ENCODE measurements around the gene CFAP65.

CFAP65 gene, protein sequence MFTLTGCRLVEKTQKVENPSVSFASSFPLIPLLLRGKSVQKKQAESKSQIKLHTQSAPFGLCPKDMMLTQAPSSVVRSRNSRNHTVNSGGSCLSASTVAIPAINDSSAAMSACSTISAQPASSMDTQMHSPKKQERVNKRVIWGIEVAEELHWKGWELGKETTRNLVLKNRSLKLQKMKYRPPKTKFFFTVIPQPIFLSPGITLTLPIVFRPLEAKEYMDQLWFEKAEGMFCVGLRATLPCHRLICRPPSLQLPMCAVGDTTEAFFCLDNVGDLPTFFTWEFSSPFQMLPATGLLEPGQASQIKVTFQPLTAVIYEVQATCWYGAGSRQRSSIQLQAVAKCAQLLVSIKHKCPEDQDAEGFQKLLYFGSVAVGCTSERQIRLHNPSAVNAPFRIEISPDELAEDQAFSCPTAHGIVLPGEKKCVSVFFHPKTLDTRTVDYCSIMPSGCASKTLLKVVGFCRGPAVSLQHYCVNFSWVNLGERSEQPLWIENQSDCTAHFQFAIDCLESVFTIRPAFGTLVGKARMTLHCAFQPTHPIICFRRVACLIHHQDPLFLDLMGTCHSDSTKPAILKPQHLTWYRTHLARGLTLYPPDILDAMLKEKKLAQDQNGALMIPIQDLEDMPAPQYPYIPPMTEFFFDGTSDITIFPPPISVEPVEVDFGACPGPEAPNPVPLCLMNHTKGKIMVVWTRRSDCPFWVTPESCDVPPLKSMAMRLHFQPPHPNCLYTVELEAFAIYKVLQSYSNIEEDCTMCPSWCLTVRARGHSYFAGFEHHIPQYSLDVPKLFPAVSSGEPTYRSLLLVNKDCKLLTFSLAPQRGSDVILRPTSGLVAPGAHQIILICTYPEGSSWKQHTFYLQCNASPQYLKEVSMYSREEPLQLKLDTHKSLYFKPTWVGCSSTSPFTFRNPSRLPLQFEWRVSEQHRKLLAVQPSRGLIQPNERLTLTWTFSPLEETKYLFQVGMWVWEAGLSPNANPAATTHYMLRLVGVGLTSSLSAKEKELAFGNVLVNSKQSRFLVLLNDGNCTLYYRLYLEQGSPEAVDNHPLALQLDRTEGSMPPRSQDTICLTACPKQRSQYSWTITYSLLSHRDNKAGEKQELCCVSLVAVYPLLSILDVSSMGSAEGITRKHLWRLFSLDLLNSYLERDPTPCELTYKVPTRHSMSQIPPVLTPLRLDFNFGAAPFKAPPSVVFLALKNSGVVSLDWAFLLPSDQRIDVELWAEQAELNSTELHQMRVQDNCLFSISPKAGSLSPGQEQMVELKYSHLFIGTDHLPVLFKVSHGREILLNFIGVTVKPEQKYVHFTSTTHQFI (N-terminal part only)

DNA sequence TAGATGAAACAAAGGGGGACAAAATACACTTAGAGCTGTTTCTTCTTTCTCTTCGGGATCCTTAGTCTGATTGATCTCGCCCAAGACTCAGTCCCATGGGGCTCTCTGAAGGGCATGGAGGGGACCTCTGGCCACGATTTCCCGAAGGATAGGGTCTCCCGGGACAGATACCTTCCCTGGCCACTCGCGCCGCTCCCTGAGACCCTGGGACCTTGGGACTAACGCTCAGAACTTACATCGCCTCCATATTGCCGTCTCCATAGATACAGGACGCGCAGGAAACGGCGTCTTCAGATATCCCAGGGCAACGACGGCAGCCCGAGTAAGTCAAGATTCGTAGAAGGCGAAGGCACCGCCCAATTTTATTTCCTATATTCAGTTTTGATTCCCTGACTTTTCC, at the start of gene CFAP65:
Gene CFAP65 (minus strand): TSS at position 265 of the 400 bp plus-strand sequence. CDS start 2,468 bp downstream, outside the sequence.
- no peak for DNase-seq (ENCODE audit: low spot score)

DNA sequence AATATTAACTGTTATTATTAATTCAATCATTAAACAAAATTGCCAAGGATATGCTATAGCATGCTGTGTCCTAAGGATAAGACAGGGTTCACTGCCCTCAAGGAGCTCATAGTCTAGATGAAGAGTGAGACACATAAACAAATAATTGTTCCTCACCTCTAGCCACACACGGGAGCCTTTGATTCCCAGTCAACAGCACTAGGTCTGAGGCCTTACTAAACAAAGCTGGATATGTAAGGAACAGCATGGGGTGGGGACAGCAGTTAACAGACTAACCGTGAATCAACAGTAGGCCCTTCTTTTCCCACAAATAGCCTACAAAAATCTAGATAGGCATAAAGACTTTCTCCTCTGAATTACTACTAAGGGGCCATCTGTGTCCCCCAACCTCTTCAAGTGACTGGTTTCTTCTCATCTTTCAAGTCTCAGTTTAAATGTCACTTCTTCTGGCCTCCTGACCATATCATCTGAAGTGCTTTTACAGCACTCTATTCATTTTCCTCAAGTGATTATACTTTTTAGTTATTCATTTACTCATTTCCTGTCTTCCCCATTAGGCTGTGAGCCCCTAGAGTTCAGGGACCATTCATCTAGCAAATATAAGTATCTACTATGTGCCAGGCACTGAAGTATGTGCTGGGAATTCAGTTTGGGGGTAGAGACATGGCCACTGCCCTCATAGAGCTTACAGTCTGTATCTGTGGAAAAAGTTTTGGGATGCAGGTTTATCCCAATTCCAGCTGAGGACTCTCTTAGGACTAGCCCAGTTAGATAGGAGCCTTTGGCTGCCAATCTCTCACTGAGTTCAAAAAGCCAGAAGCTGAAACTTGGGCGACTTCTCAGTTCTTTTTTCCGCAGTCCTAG, 49.4 kb upstream of the CFAP65 start:
- no peak for DNase-seq (ENCODE audit: low spot score)

DNA sequence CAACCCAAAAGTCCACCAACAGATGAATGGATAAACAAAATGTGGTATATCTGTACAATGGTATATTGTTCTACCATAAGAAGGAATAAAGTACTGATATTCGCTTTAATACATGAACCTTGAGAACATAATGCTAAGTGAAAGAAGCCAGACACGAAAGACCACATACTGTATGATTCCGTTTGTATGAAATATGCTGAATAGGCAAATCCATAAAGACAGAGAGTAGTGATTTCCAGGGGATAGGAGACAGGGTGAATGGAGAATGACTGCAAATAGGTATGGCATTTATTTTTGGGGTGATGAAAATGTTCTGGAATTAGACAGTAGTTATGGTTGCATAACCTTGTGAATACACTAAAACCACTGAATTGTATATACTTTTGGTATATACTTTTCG, 48.0 kb upstream of the CFAP65 start:
- no peak for DNase-seq (ENCODE audit: low spot score)

- no peak for DNase-seq (ENCODE audit: low spot score)
Measured at GRCh38 chr2:219087848-219088247, 46.5 kb upstream of the CFAP65 start.

DNA sequence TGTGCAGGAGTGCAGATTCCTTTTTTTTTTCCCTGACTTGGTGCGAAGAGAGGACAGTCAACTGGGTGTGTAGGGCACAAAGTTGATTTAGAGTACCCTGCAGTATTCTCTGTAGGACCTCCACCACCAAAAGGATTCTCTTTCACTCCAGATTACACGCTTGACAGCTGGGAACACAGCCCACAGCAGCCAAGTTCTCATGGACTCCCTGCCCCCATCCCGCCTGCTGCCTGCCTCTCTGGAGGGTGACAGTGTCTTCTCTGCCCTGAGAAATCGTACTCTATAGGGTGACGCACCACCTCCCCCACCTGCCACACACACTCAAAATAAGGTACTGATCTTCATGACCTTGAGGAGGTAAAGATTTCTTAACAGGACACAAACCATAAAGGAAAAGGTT, 46.0 kb upstream of the CFAP65 start:
- DNase-seq (ENCODE audit: low spot score), result no peak

DNA sequence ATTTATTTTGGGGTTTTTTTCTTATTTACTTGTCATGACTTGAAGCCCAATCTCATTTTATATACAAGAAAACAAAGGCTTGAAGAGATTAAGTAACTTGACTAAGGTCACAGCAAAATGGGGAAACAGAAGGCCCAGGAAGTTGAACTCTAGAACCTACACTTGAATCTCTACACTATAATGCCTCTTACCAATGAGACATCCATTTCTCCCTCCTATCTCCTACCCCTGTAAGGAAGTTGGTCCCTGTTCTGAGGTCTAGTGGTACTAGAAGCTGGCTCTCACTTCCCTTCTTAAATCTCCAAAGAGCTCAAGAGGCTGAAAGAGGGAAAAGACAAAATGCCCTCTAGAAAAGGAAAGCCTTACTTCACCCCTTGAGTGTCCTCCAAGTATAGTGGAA, 44.9 kb upstream of the CFAP65 start:
- DNase-seq (ENCODE audit: low spot score), result no peak

- no peak for DNase-seq (ENCODE audit: low spot score)
Measured at GRCh38 chr2:219084791-219085190, 43.5 kb upstream of the CFAP65 start.

DNA sequence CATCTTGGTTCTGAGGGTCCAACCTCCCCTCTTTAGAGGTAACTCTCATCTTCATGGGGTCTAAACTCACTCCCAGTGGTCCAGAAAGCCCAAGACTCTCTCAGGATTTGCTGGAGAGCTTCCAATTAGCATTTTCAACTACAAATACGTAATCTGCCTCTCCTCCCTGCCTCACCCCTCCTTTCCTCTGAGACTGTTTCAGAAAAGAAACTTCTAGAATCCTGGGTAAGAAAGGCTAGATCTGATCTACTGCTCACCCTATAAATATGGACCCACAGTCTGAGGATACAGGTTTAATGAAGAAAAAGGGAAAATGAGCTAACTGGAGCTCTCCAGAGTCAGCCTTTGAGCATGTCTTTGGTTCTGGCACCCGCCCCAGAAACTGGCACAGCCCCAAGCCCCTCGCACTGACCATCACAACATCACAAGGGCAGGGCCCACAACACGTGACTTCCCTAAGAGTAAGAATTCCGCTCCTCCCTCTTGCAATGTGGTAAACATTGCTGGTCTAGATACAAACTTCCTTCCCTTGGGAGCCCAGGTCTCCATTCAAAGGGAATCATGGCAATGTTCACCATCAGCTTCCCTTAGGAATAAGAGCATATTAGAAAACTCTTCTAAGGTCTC, 41.1 kb upstream of the CFAP65 start:
- DNase-seq (ENCODE audit: low spot score), result no peak

DNA sequence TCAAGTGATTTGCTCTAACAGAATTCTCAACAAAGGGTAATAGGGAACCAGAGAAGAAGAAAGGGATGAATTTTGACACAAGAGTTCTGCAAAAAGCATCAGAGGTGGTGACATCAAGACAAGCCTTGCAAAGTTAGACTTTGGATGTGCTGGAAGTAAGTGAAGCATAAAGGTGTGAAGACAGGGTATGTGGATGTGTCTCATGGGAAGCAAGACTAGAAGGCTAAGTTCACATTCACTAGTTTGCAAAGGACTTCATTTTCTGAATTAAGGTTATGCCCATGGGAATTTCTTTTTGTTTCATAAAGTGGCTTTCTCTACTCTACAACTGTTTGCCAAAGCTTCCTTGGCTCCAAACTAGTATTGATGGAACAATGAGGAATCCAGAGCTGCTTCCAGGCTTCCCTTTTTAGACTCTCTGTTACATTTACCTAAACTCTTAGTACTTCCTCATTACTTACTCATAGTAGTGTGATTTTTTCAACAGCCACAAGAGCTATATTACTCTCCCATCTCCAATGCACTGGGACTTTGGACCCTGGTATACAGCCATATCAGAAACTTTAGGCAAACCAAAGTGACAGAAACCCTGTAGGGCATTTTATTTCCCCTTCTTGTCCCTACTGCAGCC, 40.5 kb upstream of the CFAP65 start:
- DNase-seq (ENCODE audit: low spot score), result peak; percentile 65

- DNase-seq (ENCODE audit: low spot score), result no peak
Measured at GRCh38 chr2:219081096-219081495, 39.8 kb upstream of the CFAP65 start.

DNA sequence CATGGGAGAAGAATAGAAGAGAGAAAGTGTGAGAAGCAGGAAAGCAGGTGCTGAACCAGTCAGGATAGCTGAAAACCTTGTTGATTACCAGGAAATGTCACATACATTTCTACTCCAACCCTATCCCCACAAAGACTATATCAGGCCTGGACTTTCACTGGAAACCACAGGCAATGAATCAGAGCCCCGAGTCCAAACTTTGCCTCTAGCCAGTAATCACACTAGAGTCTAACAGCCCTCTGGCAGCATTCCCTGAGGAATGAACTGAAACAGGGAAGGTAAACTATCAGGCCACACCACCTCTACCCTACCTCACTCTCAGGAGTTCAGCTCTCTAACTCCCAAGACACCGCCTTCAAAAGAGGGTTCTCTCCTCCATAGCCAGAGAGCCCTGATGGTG, 38.1 kb upstream of the CFAP65 start:
- DNase-seq (ENCODE audit: low spot score), result no peak

DNA sequence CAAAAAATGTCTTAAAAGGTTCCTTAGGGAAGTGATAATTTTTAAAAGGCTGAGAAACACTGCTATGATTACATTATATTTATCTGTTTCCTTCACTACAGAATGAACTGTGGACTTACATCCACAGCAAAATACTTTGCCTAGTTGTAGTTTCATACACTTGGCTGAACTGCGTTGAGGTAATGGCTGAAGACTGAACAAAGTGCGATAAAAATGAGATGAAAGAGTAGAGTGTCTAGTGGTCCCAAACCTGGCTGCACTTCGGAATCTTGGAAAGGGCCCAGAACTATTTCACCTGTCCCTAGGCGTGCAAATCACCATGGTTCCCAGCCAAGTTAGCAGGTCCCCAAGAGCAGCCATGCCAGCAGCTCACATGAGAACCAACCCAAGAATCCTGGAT, 37.6 kb upstream of the CFAP65 start:
- no peak for DNase-seq (ENCODE audit: low spot score)

DNA sequence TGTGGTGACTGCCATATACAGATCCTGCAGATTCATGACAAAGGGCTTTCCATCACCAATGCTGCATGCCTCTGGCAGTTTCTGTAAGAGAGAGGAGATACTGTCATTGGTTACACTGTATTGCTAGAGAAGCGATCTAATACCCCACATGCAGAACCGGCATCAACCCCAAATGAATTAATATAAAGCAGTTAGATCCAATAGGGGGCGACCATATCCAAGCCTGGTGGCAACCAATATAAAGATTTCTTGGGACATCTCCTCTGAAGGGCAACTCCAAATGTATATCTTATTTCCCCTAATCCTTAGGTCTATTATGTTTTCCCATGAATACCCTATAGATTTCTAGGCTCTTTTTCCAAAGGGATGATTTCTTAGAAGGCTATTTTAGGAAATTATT, 36.8 kb upstream of the CFAP65 start:
- no peak for DNase-seq (ENCODE audit: low spot score)

DNA sequence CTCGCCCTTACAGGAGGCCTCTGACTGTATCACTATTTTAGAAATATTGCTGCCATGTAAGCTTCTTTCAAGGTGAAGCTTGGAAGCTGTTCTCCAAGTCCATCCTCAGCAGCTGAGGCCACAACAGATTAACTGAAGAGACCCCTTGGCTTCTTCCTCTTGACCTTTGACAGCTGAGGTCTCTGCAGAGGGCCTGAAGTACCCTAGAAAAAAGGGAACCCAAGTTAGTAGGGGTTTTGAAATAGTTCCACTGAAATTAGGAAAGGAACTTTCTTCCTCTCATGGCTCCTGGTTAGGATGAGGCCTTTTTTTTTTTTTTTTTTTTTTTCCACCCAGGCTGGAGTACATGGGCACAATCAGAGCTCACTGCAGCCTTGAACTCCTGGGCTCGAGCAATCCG, 34.9 kb upstream of the CFAP65 start:
- no peak for DNase-seq (ENCODE audit: low spot score)

DNA sequence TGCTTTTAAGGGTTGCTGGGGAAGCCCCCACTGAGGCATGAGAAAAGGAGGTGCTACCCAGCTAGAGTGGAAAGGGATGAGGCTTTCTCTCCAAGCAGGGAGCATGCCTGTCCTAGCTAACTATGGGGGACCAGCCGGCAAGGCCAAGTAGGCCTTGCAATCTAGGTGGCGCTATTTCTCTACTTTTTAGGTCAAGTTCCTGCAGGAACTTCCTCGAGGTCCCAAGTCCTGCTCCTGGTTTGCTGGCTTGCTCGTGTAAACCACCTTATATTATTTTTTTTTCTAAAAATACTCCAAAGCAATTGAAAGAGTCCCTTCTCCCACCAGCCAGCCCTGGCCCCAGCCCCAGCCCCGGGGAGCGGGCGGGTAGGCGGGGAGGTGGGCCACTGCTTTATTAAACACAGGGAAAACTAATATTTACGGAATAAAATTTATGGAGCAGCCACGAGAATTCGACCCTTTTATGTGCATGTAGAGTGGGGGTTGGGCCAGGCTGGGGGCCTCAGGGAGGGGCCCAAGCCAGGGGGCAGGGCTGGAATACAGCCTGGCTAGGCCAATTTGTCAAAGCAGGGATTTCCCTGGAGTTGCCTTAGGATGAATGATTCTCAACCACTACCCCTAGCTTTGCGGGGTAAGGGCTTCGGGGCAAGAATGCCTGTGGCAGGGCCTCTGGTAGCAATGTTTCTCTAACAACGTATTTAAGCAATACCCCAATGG, 32.3 kb upstream of the CFAP65 start:
- peak; percentile 62 for DNase-seq (ENCODE audit: low spot score)

- no peak for DNase-seq (ENCODE audit: low spot score)
Measured at GRCh38 chr2:219072741-219073250, 31.5 kb upstream of the CFAP65 start.

DNA sequence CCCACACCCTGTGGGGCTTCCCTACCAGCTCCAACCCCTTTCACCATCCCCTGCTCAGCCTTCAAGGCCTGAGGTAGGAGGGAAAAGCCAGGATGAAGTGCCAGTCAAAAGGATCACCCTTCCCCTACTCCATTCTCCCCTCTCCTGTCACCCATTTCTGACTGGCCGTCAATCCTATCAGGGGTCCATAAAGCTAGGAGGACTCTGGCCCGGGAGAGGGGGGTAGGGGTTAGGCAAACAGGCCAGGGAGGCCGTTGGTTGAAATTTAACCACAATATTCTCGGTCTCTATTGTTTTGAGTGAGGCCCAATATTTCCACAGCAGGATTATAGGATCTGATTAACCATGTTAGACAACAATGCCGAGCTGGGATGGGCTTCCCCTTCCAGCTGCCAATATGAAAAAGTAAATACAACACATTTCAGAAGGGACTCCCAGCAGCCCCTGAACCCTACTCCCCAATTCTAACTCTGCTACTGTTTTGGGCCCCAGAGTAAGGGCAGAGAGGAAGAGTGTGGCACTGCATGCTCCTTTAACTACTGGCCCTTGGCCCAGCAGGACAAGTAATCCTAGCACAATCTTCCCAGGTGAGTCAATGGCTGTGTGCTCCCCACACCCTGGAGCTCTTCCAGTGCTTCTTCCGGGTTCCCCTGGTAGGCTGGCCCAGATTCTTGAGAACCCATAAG, 30.0 kb upstream of the CFAP65 start:
- peak; percentile 73 for DNase-seq (ENCODE audit: low spot score)

DNA sequence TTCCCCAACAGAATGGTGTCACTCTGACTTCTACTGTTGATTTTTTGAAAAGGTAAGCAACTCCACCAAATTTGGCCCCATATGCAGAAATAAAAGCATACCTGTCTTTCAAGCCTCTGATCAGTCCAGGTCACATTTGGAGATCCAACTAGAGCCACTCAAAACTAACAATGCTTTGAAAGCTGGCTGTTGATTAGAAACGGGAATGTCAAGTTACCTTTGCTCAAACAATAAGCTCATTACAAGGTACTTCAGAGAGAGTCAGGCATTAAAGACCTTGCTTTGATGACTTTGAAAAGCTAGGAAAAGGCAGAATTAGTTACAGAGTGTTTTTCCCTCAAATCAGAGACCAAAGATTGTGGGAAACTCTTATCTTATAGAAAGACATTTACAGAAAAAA, 24.2 kb upstream of the CFAP65 start:
- no peak for DNase-seq (ENCODE audit: low spot score)

DNA sequence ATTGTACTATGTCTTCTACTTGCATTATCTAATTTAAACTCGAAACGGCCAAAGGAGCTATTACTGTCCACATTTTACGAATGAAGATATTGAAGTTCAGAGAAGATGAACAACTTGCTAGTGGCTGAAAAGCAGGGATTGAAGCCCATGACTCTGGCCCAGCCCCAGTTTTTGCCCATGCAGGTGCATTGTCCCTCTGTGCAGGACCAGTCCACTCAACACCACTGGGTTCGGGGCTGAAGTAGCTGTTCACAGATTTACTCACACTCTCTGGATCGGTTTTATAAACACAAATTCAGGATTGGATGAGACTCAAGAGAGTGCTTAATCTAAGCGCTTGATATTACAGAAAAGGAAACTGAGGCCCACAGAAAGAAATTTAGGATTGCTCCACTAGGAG, 20.8 kb upstream of the CFAP65 start:
- DNase-seq (ENCODE audit: low spot score), result no peak

Data from LoVo (cell line).